HG02623 (cell line): ENCODE results near the gene CRACR2B.

Source experiments
- ATAC-seq: cut with Tn5 transposase; IDR thresholded peaks from one replicate; pipeline ENCODE4 v1.9.1; 2021; ENCODE audit warnings: moderate library complexity; ENCODE audit not compliant: unreplicated experiment

CRACR2B gene

DNA sequence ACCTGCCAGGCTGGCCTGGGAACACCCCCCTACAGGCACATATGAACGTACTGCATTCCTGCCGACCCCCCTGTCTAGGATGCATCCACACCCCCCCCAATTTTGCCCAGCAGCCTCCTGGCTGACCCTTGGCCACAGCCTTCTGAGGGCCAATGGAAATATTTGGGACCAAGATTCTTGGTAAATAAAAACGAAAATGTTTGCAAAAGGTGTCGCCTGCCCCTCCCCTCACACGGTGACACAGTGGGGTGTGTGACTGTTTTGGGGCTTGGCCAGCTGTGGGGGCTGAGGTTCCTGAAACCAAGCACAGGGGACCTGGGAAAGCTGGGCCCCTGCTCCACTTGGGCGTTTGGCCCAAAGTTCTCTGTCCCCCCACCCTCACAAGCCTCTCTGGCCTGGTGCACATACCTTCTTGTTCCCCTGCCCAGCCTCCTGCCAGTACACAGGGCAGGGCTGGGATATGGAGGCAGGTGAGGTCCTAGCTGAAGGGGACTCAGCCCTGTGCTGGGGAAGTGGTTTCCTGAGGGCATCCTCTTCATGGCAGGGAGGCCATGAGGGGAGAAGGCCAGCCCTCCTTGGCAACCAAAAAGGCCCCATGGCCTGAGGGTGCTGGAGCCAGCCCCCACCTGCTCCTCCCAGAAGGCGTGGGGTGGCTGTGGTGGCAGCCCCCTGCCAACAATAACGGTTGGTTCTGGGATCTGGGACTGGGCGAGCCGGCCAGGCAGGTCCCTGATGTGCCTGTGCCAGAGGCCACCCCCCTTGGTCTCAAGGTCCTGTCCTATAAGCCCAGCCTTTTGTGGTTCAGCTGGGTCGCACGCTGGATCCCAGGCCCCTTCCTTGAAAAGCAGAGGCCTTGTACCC lies 2.1 kb upstream of the CRACR2B start:
- ATAC-seq = no peak

DNA sequence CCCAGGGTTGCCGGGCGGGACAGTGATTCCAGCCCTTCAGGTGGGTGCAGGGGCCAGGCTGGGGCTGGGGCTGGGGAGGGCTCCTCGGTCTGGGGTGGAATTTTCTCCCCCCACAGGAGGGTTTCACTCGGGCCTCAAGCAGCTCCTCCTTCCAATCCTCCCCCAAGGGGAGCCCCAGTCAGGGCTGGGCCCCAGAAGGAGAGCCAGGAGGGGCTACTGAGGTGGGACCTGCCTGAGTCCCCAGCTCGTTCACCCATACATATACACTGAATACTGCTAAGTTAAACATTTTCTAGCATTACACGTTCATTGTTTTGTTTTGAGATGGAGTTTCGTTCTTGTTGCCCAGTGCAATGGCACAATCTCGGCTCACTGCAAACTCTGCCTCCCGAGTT lies 1.5 kb upstream of the CRACR2B start:
- no peak for ATAC-seq

DNA sequence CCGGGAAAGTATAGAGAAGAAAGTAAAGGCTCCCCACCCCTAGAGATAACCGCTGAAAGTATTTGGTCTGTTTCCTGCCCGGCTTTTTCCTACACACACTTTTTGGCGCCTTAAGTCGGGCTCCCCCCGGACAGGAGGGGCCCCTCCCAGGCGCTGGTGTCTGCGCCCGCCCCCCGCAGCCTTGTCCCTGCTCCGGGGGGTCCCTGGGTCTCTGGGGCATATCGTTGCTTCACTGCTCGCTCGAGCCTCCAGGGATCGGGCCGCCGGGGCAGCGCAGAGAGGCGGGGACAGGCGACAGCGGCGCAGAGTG lies 928 bp upstream of the CRACR2B start:
- ATAC-seq = no peak

DNA sequence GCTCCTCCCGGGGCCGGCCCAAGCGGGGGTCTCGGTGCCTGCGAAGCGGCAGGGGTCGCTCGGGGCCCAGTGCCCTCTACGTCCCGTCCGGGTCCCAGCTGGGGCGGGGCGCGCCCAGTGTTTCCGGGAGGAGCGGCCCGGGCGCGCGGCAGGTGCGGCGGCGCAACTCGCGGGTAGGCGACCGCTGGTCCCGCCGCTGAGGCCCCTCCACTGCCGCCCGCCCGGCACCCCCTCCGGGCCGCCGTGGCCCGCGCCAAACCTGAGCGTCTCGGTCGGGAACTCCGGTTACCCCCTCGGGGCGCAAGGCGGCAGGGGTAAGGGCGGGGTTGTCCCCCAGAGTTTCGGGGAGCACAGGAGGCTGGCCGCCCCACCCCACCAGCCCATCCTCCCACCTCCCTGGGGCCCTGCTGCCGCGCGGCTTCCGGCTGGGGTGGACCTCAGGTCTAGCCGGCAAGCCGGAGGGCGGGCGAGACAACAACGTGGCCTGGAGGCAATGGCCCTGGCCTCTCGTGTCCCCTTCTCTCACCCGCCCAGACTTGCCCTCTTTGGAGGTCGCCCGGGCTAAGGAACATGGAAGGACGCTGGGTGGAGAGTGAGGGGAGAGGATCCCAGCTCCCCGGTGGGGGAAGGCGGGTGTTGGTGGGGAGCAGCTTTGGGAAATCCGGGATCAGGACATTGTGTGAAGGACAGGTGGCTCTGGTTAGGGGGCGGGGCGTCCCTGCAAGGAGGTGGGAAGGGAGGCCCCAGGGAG lies 398 bp upstream of the CRACR2B start:
- no peak for ATAC-seq

DNA sequence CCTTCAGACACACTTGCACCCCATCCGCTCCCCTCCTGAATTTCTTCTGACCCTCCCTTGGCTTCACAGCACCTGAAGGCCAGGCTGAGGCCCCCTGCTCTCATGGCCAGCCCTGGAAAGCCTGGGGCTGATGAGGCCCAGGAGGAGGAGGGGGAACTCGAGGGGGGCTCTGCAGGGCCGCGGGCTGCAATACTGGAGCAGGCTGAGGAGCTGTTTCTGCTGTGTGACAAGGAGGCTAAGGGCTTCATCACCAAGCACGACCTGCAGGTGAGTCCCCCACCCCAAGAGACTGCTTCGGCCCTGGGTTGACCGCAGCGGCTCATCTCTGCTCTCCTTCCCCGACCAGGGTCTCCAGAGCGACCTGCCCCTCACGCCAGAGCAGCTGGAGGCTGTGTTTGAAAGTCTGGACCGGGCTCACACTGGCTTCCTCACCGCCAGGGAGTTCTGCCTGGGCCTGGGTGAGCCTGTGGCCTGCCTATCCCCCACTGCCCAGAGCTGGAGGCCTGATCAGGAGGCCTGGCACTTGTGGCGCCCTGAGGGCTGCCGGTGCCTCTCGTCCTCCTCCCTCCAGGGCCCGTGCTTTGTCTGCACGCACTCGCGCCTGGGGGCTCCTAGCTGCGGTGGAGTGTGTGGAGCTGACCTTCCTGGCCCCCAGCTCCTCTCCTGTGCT lies 922 bp downstream of the CRACR2B start:
- ATAC-seq = no peak

DNA sequence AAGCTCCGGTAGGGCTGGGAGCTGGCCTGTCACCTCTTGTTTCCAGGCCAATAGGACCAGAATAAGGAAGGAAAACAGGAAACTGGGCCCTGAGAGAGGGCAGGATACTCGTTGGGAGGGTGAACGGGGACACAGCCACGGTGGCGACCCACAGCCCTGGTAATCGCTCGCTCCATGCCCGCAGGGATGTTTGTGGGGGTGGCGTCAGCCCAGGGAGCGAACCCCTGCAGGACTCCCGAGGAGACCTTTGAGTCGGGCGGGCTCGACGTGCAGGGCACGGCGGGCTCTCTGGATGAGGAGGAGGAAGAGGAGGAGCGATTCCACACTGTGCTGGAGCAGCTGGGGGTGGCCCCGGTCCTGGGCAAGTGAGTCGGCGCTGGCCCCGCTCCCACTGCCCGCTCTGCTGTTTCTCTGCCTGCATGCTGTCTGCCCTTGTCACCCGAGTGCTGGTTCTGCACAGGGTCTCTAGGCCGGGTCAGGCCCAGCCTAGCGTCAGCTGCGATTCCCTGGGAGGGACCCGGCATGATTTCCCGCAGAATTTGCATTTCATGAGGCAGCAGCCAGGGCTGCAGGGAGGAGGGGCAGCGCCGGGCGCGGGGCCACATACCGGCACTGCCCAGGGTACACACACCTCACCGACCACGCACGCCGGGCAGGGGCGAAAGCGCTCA lies 1.6 kb downstream of the CRACR2B start:
- ATAC-seq = no peak

DNA sequence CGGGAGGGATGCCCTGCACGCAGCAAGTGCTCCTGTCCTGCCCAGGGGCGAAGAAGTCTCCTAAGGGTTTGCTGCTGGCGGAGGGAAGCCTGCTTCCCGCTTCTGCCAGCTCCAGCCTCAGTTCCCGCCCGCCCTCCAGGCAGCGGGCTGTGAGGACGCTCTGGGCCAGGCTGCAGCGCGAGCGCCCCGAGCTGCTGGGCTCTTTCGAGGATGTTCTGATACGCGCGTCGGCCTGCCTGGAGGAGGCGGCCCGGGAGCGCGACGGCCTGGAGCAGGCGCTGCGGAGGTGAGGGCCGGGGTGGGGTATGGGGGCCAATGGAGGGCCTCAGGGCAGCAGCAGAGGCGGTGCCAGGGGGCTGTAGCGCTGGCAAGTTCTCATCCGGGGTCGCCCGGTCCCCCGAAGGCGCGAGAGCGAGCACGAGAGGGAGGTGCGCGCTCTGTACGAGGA lies 2.2 kb downstream of the CRACR2B start:
- ATAC-seq = no peak

DNA sequence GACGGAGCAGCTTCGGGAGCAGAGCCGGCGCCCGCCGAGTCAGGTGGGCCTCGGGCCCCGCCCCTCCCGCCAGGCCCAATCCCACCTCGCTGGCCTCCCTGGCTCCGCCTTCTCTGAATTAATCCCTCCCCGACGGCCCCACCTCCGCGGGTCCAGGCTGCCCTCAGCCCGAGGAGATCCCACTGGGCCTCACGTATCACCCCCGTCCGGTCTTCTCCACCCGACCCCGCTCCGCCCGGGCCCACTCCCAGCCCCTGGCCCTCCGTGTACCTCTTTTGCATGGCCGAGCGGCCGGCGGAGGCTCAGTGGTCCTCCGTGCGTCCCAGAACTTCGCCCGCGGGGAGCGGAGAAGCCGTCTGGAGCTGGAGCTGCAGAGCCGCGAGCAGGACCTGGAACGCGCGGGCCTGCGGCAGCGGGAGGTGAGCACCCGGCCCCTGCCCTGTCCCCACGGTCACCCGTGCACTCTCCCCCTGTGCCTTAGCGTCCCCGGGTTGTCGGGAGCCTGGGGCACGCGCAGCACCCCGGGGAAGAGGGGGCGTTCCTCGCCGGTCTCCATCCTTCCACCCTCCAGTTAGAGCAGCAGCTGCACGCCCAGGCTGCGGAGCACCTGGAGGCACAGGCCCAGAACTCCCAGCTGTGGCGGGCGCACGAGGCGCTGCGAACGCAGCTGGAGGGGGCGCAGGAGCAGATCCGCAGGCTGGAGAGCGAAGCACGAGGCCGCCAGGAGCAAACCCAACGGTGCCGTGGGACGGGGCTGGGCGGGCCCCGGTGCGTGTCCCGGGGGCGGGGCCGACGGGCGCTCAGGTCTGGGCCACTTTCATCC lies 2.8 kb downstream of the CRACR2B start:
- ATAC-seq = no peak

DNA sequence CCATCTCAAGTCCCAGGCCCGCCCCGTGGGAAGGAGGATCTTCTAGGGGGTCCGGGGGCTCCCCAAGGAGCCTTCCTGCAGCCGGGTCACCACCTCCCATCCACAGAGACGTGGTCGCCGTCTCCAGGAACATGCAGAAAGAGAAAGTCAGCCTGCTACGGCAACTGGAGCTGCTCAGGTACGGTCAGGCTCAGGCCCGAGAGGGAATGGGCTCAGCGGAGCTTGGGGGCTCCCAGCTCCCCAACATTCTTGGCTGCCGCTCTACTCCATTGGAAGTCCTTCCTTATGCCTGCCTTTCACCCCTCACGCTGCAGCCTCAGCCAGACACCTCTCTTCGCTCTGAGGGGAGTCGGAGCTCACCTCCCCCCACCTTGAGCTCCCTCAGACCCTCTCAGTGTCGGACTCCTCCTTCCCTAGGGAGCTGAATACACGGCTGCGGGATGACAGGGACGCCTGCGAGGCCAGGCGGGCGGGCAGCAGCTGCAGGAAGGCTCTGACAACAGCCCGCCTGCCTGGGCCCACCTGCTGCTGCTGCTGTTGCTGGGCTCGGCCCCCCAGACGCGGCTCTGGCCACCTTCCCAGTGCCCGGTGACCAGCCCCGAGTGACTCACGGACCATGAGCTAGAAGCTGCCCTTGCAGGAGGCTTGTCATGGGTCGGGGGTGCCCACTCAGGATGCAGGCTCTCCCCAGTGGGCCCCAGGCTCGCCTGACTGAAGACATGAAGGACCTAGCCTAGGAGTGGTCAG lies 3.6 kb downstream of the CRACR2B start:
- ATAC-seq = no peak

DNA sequence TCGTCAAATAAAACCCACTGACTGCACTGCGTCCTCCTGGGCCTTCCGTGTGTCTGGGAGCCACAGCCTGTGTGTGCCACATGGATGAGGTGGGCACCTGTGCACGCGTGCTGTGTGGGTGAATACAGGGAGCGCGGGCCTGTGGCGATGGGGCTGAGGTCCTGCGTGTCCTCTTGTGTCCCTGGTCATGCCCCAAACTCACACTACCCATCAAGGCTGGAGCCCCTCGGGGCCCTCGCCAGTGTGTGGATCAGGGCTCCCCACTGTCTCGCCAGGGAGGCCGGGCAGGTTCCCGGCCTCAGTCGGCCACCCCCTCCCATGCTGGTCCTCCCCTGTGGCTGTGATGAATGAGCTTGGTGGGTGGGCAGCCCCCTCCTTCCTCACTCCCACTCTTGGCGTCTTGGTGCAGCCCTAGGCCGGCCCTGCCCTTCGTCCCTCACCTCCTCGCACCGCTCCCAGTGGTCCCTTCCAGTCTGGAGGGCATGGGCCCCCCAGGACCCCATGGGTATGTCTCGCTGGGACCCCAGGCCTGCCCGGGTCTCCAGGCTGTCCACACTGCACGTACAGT lies 4.3 kb downstream of the CRACR2B start:
- ATAC-seq = no peak

DNA sequence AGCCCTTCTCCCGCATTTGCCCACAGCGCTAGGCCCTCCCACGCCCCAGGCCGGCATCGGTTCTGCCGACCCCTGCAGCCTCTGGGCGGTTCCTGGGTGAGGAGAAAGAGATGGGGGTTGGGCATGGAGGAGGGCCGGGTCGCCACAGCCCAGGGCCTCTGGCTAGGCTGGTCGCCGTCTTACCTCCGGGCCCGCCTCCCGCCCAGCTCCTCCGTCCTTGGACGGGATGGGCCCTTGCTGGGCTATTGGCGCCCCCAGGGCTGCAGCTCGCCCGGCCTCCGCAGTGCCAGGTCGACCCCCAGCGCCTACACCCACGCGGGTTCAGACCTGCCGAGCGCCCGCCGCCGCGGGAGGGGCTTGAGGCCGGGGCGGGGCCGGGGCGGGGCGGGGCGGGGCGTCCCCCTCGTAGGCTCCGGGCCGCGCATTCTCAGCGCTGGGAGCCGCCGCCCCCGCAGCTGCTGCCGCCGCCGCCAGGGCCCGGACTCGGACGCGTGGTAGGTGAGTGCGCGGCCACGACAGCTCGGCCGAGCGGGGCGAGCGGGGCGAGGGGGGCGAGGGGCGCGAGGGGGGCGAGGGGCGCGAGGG lies 4.9 kb downstream of the CRACR2B start, which contains the start of gene CD151:
Gene CD151, plus strand, starts transcription at position 424 of the 585 bp plus-strand sequence. CDS start 3,118 bp downstream, outside the sequence.
- ATAC-seq = no peak

DNA sequence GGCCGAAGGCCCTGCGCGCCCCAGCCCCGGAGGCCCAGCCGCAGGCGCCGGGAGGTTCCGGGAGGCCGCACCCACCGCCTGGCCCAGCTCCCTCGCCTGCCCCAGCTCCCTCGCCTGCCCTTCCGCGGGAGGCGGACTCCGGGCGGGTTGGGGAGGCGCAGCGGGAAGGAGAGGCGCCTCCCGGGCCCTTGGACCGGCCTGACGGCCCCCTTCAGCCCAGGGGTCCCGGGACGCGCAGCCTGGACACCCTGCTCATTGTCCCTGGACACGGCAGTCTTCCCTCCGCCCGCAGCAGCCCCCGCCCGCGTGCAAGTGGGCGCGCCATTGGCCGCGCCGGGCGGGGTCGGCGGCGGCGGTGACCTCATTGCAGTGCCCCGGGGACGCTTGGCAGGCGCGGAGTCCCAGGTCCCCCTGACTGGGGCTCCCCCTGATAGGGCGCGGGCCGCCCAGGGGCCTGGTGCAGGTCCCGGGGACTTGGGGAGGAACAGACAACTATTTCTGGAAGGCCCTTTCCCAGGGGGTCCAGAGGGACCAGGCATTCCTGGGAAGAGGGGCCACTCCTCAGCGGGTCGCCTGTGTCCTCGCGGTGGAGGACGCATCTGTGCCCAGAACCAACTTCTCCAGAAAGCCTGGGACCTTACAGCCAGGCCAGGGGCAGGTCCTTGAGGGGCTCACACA lies 5.5 kb downstream of the CRACR2B start:
- ATAC-seq = no peak

DNA sequence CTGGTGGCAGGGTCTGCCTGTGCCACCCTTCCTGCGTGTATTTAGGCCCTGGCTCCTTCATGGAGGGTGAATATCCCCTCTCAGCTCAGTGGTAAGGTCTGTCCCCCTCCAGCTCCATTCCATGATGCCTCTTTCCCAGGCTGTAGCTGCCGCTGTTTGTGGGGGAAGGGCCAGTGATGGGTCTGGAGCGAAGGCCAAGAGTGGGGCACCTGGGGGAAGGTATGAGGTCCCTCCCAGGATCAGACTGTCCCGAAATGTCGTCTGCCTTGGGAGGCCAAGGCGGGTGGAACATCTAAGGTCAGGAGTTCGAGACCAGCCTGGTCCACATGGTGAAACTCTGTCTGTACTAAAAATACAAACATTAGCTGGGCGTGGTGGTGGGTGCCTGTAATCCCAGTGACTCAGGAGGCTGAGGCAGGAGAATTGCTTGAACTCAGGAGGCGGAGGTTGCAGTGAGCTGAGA lies 6.2 kb downstream of the CRACR2B start:
- no peak for ATAC-seq

DNA sequence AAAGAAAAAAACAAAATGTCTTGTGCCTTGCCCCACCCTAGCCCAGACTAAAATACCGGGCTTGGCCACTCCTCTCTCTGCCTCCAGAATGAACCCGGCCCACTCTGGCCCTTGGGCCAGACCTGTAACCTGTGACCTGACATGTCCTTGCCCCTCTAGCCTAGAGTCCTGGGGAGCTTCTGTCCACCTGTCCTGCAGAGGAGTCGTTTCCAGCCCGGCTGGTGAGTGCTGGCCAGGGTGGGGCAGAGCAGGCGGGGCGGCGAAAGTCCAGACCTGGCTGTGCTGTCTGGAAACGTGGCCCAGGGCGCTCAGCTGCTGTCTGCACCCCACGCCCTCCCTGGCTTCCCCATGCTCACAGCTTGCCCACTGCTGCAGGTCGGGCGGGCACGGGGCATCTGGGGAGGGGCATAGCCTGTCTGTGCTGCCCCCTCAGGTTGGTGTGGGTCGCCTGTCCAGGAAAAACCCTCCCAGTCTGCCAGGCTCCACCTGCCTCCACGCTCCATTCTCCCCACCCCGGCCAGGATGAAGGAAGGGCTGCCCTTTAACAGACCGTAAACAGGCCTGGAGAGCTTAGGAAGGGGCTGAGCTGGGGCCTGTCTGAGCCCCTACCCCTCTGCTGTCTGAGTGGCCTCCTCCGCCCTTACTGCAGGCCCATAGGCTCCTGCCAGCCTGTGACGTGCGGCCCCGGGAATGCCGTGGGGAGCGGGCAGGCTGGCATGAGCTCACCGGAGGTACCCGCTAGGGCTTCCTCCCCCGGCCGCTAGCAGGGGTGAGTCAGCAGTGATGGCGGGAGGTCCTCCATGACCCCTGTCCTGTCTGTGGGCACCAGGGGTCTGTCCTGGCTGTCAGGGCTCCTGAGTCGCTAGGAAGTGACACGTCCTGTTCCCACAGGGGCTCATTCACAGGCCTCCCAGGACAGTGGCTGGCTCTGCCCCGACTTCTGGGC lies 6.9 kb downstream of the CRACR2B start:
- no peak for ATAC-seq

DNA sequence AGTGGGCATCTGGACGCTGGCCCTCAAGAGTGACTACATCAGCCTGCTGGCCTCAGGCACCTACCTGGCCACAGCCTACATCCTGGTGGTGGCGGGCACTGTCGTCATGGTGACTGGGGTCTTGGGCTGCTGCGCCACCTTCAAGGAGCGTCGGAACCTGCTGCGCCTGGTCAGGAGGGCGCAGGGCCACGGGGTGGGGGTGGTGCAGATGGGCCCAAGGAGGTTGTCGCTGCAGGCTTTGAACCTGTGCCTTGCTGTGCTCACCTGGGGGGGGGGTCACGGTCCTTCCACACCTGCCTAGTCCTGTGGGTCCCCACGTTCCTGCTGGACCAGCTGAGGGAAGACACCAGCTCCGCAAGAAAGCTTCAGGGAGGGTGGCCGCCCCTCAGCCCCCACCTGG lies 8.6 kb downstream of the CRACR2B start:
- no peak for ATAC-seq

DNA sequence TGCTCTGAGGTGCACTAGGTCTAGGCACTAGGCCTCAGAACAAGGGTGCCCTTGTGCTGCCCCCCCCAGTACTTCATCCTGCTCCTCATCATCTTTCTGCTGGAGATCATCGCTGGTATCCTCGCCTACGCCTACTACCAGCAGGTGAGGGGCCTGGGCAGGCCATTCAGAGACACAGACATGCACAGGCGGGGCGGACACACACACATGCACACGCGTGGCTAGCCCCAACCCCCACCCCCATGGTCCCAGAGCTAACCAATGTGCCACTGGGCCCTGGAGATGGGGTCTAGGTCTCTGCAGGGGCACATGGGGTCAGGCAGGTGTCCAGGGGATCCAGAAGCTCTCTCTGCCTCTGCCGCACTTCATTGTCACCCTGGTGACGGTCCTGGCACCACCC lies 9.0 kb downstream of the CRACR2B start:
- ATAC-seq = no peak
